SK-N-MC (cell line): ENCODE measurements around the gene ARHGEF7.

Experiments
- EZH2 ChIP-seq: fragments of 200-600 bp; sonication (generic); IDR thresholded peaks from one replicate; pipeline ENCODE4 v1.6.1; 2017; ENCODE audit warnings: antibody characterized with exemption
- POLR2AphosphoS5 ChIP-seq: IDR thresholded peaks from 2 replicates; pipeline ENCODE4 v1.6.1; 2012; ENCODE audit warnings: mild to moderate bottlenecking, low read depth, low read length, borderline replicate concordance

DNA sequence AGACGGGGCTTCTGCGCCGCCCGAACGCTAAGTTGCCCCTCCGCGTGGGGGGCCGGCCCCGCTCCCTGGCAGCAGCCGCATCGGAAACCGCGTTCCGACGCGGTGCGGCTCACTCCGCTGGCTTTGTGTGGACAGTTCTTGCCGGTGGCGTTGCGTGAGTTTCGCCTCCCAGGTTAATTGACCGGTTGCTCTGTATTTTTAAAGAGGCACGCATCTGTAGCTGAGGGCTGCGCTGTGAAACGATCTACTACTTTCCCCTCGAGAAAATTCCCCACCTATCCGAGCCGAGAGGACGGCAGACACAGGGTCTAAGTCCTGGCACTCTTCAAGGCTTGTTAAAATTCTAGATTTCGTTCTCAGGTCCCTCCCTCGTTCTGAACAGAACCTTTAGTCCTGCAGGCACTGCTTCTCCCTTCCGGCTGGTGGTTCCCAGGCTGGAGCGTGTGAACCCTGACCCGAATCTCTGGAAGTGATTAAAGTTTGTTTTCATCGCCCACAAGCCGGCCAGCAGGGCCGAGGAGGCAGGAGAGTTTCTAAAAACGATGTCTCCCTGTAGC is 933 bp downstream of the ARHGEF7 start:
- TF ChIP-seq EZH2 (peak; percentile 66), POLR2AphosphoS5 (no peak)
